ENCODE data around the gene NT5C2.
"Not testable (repeated sequence)": the region's sequence is repeated elsewhere in the genome, so short reads cannot be mapped to it uniquely, and the experiment has no call there.

The NT5C2 gene

DNA sequence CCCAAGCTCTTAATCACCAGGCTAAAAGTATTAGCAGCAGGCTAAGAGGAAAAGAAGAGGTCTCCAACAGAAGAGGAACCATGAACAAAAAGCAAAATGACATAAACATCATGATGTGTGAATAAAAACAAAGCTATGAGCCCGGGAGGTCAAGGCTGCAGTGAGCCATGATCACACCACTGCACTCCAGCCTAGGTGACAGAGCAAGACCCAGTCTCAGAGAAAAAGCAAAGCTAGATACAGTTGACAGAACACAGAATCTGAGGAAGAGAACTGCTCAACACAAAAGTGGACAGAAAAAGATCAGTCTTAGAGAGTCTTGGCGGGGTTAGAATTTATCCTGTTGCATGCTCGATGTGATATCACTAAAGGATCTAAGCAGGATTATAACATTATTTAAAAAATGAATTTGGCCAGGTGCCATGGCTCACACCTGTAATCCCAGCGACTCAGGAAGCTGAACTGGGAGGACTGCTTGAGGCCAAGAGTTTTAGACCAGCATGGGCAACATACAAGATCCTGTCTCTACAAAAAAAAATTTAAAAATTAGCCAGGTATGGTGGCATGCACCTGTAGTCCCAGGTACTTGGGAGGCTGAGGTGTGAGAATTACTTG is 37.5 kb downstream of the NT5C2 start:
- no peak for DNase-seq

DNA sequence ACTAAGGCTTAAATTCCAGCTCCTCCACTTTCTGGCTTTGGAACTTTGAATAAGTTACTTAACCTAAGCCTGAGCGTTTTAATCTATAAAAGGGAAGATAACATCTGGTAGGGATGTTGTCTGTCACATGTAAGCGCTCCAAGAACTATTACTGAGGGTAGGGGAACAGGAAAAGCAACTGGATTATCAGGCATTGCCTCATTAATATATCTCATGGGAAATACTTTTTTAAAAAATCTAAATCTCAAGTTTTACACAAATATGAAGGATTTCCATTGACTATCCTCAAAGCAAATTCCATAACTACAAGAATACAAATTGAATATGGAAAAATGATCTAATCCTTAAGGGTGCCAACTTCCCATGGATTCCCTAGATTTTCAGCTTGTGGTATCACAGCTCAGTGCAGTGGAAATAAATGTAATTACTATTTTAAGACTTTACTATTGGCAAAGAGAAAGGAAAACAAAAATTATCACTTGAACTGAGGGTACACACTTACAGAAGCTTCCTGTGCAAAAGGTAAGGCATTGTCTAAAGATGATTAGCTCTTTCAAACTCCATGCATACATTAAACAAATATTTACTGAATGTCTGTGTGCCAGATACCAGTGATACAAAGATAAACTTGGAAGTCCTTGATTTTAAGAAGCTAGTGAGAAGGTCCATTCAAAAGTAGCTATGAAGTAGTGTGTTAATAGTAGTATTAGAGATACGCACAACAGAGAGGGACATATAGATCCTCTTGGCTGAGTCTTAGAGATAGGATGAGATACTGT is 38.4 kb downstream of the NT5C2 start:
- DNase-seq = no peak

DNA sequence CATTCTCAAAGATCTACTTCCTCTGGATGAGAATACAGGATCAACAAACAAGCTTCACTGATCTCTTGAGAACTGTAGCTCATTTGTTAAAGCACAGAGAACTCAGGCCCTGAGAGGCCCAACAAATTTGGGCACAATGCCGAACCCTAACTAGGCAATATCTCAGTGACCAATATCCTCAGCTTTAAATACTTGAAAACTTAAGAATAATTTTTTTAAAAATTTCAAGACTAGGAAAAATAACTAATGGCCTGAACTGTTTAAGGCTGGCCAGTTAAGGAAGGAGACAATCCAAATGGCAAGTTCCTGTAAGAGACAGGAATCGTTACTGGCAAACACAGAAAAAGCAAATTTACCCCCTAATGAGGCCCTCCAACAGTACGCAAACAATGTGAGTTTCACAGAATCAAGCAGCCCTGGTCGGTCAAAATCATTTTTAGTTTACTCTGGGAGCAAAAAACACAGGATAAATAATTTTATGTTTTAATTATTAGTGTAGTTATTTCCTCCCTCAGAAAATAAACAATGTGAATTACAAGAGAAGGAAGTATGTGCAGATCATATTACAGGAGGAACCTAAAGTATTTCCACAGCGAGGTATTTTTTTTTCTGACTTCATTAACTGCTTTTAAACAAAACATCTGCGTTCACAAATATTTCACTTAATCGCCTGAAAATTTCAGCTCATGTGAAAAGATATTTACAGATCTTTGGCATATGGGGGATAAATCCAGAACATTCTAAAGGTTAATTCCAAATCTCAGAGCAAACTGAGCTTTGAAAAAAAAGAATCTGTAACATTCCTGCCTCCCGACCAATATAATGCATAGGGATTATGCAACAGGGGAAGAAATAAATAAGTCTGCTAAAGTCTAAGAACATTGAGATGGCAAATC is 39.5 kb downstream of the NT5C2 start:
- no peak for DNase-seq

DNA sequence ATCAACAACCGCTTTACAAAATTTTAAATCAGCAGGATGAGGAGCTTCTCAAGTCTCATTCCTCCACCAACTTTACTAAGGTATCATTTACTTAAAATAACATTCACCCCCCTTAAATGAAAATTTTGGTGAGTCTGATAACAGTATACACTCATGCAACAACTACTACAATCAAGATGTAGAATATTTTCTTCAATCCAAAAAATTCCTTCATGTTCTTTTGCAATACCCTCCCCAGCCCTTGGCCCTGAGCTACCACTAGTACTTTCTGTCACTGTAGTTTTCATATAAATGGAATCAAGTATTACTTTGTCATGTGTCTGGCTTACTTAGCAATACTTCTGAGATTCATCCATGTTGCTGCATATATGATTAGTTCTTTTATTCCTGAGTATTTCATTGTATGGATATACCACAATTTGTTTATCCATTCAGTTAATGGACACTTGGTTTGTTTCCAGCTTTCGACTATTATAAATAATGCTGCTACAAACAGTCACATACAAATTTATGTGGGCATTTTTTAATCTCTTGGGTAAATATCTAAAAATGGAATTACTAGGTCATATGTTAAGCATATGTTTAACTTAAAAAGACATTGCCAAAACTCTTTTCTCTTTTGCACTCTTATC is 43.0 kb downstream of the NT5C2 start:
- no peak for DNase-seq

DNA sequence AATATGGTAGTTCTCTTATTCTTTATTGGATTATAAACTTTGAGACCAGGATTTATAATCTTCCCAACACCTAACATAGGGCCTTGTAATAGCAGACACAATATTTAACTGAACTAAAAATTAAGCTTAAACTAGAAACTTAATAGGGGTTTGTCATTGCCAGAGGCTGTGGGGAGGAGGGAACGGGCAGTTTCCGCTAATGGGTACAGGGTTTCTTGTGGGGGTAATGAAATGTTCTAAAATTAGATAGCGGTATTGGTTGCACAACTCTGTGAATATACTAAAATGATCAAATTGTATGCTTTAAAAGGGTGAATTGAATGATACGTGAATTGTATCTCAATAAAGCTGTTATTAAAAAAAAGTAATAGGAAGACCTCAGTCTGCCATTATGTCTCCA is 45.4 kb downstream of the NT5C2 start:
- no peak for DNase-seq

DNA sequence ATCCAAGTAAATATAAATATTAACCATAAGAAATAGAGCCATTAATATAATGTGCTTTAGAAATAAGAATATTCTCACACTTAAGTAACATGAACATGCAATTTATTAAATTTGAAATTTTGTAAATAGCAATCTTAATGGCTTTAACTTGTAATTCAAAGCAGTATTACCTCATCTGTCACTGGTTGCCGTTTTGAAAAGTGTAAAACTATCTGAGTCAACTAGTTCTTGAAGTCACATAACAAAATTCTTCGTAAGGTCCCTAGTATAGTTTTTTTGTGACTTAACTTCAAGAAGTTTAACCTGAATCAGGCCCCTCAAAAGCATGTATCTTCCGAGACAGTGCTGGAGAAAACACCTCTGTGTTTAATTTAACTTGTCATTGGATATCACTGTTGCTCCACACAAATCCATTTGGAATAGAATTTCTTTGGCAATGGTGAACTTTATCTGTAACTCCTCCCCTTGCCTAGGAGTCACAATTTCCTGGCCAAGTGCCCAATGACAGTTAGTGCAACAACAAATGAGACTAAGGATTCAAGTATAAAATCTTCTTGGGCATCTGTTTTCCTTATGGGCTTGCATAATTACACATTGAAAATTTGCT is 47.1 kb downstream of the NT5C2 start:
- DNase-seq = no peak

DNA sequence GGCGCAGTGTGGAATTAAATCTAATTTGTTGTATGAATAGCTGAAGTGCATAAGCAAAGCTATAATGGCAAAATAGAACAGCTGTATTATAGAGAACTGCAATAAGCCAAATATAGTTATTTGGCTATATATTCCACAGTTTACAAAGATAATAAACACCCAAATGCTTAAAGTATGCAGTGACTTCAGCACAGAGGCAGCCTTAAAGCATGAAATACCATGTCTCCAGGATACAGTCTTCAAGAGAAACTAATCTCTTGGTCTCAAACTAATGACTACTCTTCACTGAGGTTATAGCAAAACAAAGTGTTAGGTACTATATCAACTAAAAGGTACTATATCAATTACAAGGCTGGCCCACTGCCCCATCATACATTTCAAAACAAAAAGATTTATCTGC is 48.0 kb downstream of the NT5C2 start:
- DNase-seq = no peak

DNA sequence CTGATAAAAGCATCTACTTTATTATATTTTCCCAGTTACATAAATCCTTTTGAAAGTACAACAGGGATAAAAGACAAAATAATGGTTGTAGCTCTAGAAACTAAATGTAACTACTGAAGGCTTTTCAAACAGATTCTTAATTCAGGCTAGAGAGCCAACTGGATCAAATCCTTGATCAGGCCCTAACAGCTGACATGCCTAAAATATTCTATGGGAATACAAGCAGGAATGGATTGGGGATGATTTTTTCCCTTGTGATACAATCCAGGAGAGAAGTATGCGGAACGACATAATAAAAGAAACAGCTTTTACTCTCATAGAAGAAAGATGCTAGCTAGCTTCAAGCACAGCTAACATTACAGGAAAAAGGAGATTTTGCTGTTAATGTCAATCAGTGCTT is 49.0 kb downstream of the NT5C2 start:
- no peak for DNase-seq

DNA sequence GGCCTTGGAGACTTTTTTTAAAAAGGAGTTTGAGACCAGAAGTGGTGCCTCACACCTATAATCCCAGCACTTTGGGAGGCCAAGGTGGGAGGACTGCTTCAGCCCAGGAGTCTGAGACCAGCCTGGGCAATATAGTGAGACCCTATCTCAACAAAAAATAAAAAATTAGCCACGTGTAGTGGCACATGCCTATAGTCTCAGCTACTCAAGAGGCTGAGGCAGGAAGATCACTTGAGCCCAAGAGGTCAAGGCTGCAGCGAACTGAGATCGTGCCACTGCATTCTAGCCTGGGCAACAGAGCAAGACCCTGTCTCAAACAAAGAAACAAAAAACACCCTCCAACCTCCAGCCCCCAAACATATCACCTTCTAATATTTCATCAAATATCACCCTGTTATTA is 49.4 kb downstream of the NT5C2 start:
- not testable (repeated sequence) for DNase-seq

DNA sequence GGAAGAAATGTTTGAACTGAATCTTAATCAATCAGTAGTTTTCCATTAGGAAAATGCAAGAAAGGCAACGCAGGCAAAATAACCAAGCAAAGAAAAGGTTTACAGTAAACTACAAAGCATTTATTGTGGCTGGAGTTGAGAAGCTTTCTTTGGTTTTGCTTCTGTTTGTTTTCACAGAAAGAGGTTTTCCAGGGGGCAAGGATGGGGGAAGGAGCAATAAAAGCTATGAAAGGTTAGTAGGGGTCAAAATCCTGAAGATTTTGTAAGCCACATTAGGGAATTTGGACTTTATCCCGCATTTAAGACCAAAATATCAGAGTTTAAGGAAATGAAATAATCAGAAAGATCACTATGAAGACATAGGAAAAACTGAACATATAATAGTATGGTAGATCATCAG is 51.1 kb downstream of the NT5C2 start:
- DNase-seq = no peak

DNA sequence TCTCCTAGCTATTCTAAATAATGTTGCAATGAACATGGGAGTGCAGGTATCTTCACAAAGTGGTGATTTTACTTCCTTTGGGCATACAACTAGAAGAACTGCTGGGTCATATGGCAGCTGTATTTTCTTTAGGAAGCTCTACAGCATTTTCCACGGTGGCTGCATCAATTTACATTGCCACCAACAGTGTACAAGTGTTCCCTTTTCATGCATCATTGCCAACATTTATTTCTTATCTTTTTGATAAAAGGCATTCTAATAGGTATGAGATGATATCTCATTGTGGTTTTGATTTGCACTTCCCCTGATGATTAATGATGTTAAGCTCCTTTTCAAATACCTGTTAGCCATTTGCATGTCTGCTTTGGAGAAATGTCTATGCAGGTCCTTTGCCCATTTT is 52.6 kb downstream of the NT5C2 start:
- DNase-seq = no peak

DNA sequence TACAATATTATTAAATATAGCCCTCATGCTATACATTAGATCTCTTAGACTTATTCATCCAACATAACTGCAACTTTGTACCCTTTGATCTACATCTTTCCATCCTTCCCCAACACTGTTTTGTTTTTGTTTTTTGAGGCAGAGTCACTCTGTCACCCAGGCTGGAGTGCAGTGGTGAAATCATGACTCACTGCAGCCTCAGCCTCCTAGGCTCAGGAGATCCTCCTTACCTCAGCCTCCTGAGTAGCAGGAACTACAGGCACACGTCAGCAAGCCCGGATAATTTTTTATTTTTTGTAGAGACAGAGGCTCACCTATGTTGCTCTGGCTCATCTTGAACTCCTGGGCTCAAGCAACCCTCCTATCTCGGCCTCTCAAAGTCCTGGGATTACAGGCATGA is 53.3 kb downstream of the NT5C2 start:
- DNase-seq = no peak

DNA sequence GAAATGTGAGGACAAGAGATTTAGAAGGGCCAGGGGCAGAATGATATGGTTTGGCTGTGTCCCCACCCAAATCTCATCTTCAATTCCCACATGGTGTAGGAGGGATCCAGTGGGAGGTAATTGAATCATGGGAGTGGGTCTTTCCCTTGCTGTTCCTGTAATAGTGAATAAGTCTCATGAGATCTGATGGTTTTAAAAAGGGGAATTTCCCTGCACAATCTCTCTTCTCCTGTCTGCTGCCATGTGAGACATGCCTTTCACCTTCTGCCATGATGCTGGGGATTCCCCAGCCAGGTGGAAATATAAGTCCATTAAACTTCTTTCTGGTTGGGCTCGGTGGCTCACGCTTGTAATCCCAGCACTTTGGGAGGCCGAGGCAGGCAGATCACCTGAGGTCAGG is 57.9 kb downstream of the NT5C2 start:
- not testable (repeated sequence) for DNase-seq

DNA sequence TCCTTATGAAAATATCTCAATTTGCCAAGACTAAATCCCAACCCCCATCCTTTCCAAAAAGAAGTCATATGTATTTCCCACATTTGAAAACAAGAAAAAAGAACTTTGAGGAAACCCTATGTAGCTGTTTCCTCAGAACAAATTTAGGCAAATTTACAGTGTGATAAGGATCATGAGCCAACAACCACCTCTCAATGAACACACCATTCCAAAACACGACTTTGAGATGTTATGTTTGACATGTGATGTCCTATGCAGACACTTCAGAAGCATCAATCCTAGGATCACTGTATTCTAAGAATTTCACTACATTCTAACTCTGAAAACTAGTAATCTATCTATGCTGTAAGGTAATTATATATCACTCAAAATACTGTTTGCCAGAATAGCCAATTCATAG is 62.2 kb downstream of the NT5C2 start:
- no peak for DNase-seq

DNA sequence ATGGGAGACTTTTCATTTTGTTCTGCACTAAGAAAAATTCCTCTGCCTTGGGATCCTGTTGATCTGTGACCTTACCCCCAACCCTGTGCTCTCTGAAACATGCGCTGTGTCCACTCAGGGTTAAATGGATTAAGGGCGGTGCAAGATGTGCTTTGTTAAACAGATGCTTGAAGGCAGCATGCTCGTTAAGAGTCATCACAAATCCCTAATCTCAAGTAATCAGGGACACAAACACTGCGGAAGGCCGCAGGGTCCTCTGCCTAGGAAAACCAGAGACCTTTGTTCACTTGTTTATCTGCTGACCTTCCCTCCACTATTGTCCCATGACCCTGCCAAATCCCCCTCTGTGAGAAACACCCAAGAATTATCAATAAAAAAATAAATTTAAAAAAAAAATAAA is 62.9 kb downstream of the NT5C2 start:
- not testable (repeated sequence) for DNase-seq

DNA sequence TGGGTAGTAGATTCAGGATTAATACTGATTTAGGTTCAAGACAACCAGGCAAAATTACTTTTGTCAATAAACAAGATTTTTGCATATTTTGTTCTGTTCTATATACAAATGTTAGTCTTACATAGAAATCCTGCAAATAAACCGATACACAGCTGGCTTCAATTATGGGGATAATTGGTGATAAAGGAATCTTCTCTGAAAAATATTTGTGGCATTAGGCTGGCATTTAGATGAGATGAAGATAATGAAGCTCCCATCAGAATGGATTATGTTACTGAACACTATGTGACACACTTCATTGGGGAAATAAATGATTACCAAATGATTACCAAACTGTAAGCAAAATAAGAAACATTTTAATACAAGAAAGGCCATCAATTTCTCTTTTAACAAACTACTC is 65.8 kb downstream of the NT5C2 start:
- DNase-seq = no peak

DNA sequence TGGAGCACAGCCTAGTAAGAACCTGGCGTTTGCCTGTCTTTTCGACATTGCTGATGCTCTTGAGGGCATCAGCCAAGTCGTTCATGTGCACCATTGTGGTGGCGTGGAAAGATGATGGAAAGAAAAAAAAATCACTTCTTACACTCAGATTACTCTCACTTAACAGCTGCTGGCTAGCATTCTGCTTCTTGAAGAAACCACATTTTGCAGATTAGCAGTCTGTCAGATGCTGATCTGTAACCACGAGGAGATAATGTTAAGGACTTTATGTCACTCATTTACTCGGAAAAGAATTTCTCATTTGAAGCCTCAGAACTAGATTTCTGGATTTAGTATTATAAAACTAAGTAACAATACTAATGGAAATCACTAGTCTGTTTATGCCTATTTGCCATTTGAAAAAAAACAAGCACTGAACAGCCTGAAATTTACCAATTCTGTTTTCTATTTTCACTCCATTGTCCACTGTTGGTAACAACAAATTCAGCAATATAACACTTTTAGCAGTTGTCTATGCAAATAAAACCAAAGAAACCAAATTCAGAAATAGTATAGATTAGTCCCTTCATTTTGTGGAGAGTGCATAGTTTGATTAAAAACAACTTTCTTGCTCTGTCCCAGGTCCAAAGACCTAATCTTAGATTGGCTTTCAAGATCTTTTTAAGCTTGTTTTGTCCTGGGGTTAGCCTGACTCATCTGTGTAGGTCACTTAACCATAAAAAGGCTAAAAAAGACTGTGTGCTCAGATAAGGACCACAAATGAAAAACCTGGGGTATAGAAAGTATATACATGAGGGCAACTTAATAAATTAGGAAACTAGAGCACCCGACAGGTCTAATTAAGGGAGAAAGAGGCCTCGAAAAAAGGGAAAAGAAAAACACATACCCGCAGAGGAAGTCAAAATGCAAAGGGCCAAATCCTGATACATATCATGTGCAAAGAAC is 67.5 kb downstream of the NT5C2 start:
- no peak for DNase-seq

DNA sequence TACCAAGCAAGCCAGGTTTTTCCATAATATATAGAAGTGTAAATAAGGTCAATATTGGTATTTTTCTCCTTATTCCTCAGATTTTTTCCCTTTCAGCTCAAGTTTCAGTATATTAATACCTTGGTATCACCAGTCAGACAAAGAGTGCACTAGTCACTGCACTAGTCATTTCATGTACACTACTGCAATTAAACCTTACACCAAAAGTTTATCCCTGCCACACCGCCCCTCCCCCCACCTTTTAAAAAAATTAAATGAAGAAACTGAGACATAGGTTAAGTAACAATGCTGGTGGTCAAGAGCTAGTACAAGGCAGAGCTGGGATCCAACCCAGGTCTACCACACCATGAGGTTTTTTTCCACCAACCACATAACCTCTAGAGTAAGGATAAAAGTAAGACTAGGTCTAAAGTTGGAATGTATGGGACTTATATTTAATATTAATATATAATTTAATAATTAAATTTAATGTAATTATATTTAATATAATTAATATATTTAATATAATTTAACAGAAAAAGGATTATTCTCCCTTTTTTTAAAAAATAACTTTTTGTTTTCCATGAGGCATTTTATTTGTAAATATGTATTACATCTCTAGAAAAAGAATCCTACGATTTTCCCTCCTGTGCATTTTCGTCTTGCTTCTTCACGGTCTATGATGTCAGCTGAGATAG is 68.5 kb downstream of the NT5C2 start:
- DNase-seq = no peak

DNA sequence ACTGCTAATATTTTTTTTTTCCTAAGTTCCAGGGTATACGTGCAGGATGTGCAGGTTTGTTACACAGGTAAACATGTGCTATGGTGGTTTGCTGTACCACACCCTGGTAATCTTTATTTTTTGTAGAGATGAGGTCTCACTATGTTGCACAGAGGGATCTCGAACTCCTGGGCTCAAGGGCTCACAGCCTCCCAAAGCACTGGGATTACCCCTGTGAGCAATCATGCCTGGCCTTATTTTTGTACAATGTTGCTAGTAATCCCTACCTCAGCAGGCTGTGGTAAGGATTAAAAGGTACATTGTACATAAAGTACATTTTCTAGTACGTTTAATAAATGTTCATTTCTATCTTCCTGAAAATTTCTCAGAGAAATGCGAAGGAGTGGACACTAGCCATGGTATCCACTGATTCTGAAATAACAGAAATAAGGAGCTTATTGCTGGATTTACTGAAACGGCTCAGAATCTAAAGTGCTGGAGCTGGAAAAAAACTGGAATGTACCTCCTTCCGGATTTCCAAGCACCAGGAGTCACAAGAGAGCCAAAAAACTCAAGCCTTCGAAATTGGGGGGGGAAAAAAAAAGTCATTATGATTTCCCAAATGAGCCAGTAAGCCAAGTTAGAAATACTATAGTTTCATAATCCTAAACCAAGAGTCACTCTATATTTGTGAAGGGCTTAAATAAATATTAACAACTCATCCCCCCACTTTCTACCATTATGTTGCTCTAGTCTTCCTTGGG is 69.6 kb downstream of the NT5C2 start:
- no peak for DNase-seq

DNA sequence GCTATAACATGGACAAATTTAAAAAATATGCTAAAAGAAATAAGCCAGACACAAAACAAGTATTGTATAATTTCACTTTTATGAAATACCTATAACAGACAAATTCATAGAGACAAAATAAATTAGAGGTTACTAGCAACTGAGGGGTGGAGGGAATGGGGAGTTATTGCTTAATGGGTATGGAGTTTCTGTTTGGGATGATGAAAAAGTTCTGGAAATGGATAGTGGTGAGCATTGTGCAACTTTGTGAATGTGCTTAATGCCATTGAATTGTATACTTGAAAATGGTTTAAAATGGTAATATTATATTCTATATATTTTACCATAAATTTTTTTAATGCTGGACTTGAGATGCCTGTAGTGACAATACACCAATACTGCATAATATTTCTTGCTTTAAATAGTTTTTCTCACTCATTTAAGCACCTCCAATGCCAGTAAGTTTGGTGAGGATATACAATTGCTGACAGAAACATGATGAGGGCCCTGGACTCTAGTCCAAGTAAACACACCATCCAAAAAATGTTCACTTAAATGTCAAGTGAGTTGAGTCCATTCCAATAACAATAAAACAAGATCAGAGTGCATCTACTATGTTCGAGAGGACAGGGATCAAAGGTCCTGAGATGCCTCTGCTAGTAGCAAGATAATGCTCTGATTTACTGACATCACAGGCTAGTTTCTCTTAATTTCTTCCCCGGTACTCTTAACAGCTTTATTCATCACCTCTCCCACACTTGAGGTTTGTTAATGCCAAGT is 71.9 kb downstream of the NT5C2 start:
- no peak for DNase-seq

All from RPMI8226 (cell line).